Stimulated activated CD4-positive, alpha-beta T cell treated with anti-CD3 and anti-CD28 coated beads, TNF-alpha, amount 100 ng/mL, for 4 hours (primary cell): ENCODE measurements around the gene HIPK2.
A peak's percentile ranks its signal among the peaks of the same experiment; 100 is the strongest.

ENCODE experiments used
- DNase-seq, 3 experiments: peaks; one replicate each; pipeline ENCODE4 v3.0.0-alpha.2; 2020; ENCODE audit warnings: low read depth in 3 of 3

HIPK2 gene

DNA sequence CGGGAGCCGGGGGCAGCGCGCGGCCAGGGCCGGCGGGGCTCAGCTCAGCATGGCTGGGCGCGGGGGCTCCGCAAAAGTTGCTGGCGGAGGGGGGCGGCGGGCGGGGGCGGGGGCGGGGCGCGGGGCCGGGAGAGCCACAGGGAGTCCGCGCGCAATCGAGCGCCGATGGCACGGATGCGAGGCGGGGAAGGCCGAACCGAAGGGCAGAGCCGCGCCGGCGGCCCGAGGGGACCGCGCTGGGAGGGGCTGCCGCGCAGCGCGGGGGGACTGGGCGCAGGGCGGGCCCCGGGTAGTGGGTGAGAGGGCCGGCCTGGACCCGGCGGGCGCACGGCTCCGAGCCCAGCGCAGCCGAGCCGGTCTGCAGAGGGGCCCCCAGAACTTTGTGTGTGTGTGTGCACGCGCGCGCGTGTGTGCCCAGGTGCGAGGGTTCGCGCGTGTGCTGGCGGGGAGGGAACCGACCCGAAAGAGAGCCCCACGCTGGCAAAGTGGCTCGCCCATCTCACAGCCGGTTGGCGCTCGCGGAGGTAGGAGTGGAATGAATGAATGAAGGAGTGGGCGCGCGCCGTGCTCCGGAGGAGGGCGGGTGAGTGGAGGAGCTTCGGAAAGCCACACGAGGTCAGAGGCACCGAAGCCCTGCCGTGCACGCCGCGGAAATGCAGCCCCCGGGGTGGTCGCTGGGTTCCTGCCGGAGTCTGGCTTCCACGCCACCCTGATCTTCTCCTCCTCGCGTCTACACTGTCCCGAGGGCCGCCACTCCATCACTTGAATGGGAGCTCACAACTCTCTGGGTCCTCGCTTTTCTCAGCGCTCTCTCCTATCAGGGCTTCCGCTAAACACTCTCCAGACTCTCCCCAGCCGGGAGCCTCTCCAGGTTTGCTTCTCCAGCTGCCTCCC lies at the start of gene HIPK2:
Gene HIPK2, minus strand, starts transcription at position 51 of the 894 bp plus-strand sequence. CDS start 375 bp downstream, outside the sequence.
- DNase-seq, result peak; percentile 41 to 62 (median 47)

DNA sequence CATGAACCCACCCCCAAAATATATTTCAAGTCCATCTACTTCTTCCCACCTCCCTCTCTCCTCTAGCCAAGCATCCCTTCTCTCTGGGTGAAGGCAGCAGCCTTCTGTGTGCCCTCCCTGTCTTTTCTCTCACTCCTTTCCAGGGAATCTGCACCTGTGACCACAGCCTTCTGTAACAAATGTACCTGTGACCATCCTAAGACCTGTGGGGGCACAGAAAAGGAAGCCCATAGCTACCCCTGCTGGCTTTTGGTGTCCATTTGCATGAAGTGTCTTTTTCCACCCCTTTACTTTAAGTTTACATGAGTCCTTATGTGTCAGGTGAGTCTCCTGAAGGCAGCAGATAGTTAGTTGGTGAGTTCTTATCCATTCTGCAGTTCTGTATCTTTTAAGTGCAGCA lies 49.2 kb upstream of the HIPK2 start:
- no peak for DNase-seq

DNA sequence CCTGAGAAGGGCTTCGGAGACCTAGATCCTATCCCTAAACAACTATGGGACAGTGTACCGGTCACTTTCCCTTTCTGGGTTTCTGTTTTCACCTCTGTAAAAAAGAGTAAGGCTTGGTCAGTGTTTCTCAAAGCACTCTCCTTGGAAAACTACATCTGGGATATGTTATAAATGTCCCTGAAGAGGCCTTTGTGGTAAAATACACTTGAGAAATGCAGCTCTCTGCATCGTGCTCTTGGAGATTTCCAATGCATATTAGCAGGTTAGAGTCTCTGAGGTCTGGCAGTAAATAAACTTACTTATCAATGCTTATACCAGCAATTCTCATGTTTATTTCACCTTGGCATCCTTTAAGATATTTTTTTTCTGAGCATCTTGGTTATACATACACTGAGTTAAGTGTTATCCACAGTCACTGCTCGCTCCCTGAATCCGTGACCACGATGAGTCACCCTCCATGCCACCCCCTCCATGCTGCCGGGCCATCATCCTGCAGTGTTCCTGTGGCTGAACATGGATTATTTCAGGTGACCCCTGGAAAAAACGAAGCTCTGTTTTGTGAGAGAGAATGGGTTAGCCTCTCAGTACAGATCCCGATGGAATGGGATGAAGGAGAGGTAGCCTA lies 48.0 kb upstream of the HIPK2 start:
- no peak for DNase-seq

DNA sequence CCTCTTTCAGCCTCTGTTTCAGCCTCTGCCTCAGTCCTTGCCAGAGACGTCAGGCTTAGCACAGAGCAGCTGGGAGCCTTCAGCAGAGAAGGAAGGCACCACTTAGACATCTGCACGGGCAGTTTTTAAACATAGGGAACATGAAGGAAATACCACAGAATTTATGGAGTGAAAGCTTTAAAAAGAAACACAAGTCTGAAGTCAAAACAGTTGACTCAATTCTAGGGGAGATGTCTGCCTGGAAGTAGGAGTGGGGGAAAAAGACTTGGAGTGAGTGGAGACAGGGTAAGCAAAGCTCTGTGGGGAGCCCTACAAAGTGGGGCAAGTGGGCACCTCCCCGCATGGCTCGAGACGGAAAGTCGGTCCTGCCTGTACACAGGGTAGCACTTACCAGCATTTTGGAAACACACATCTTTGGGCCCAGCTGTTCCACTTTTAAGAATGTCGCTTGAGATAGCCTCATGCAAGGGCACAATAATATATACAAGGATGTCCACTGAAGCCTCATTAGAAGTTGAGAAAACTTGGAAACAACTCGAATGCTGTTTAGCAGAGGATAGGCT lies 46.2 kb upstream of the HIPK2 start:
- DNase-seq, result no peak

GRCh38 chr7:139822855-139823254 lies 45.1 kb upstream of the HIPK2 start:
- DNase-seq, result no peak

GRCh38 chr7:139821349-139822105 lies 43.7 kb upstream of the HIPK2 start:
- DNase-seq, result no peak

- DNase-seq, result no peak
These were observed 42.3 kb upstream of the HIPK2 start for GRCh38 chr7:139820089-139820488.

DNA sequence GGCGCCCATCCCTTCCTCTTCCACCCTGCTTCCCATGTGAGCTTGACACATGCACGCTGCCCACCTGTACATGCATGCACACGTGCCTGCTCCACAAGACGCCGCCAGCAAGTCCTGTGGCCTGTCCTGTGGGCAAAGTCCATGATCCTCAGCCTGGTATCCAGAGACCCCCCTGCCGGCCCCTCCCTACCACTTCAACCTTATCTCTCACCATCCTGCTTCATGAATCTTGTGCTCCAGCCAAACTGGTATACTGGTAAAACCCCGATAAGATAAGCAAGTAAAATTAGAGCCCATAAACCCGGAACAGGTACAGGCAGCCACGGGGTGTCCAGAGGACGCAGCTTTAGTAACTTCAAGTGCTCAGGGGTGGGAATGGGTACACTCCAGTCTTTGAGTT lies 39.5 kb upstream of the HIPK2 start:
- no peak for DNase-seq

DNA sequence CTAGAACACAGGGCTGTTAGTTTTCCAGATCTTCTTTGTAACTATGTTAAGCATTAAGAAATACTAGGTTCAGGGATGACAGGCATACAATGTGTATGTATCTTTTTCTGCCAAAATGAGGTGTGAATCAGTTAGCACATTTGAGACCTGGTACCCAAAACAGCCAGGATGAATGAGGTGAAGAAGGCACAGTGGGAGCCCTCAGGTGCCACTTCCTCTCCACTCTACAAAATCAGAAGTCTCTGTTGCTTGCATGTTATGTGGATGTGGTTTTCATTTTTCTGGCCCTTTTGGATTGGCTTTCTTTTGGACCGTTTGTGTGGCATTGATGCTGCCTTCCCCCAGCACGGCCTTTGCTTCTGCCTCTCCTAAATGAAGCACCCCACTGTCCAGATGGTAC lies 35.9 kb upstream of the HIPK2 start:
- DNase-seq, result no peak

- no peak for DNase-seq
These were observed 35.4 kb upstream of the HIPK2 start for GRCh38 chr7:139813151-139813550.

GRCh38 chr7:139811066-139811465 lies 33.3 kb upstream of the HIPK2 start:
- DNase-seq, result no peak

- no peak for DNase-seq
These were observed 31.1 kb upstream of the HIPK2 start for GRCh38 chr7:139808846-139809442.

DNA sequence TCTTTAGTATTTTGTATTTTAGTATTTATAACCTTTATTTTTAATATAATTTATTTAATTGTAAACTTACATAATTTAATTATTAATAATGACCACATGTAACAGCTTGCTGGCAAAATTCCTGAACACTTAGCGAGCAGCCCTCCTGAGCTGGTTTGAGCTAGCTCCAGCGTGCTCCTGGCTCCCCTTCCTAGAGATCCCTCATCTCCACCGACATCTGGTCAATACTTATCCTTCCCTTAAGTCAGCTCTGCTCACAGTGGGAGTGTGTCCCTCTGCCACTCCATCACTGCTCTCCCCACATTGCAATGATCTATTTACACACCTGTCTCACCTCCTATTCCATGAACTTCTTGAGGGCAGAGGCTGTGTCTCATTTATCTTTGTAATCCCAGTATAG lies 30.6 kb upstream of the HIPK2 start:
- no peak for DNase-seq

GRCh38 chr7:139807009-139807408 lies 29.2 kb upstream of the HIPK2 start:
- no peak for DNase-seq

DNA sequence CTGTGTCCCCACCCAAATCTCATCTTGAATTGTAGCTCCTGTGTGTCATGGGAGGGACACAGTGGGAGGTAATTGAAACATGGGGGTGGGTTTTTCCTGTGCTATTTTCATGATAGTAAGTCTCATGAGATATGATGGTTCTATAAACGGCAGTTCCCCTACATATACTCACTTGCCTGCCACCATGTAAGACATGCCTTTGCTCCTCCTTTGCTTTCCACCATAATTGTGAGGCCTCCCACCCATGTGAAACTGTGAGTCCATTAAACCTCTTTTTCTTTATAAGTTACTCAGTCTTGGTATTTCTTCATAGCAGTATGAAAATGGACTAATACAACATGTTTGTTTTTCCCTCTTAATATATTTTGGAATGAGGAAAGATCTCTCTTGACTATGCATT lies 26.8 kb upstream of the HIPK2 start:
- DNase-seq, result no peak

GRCh38 chr7:139799586-139799985 lies 21.8 kb upstream of the HIPK2 start:
- DNase-seq, result no peak

GRCh38 chr7:139798892-139799291 lies 21.1 kb upstream of the HIPK2 start:
- DNase-seq, result no peak

GRCh38 chr7:139798221-139798620 lies 20.4 kb upstream of the HIPK2 start:
- no peak for DNase-seq

- DNase-seq, result no peak
These were observed 19.8 kb upstream of the HIPK2 start for GRCh38 chr7:139797607-139798006.

DNA sequence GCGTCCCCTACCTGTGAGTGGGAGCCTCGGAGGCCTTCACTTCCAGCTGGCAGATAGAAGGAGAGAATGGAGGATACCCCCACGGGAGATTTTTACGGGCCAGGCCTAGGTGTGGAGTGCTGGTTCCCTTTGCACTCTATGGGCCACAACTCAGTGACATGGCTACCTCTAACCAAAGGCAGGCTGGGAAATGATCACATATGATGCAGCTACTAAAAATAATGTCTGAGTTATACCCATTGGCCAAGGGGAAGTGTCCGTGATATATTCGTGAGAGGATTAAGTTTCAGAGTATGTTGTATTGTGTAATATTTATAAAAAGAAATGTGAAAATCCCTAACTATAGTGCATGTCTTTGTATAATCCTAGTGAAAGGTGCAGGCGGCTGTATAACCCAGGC lies 13.5 kb upstream of the HIPK2 start:
- DNase-seq, result no peak

- no peak for DNase-seq
These were observed 6.8 kb upstream of the HIPK2 start for GRCh38 chr7:139784648-139785047.
